BJ (cell line): Measurements from ENCODE around the gene SORCS2. TPM values are rescaled to one million over a fixed set of nuclear protein-coding genes. Genes with fewer than 3 reads are reported as not detected.

ENCODE experiments used
- CTCF ChIA-PET: fragments of 350-600 bp; formaldehyde crosslinking; extraction: SDS; loops from one replicate; lab custom pipeline; 2021; ENCODE audit warnings: antibody characterized with exemption, inconsistent platforms; lab: Yijun Ruan, JAX
- POLR2A ChIA-PET: fragments of 300-600 bp; sonication (Branson Sonifier 250); formaldehyde crosslinking; extraction: SDS; loops from one replicate; lab custom pipeline; 2021; ENCODE audit warnings: antibody characterized with exemption; lab: Charles Lee
- DNase-seq: peaks from one replicate; pipeline ENCODE4 v3.0.0-alpha.2; 2011; ENCODE audit warnings: low read depth
- H3K27me3 ChIP-seq: 2 replicates; pipeline ENCODE4 v1.6.0; 2011; ENCODE audit warnings: low read length; ENCODE audit not compliant: control insufficient read depth, insufficient read depth
- H3K36me3 ChIP-seq: 2 replicates; pipeline ENCODE4 v1.5.1; 2011; ENCODE audit warnings: low read length; ENCODE audit not compliant: control insufficient read depth, insufficient read depth
- H3K4me3 ChIP-seq: 2 replicates; pipeline ENCODE4 v1.5.1; 2011; ENCODE audit warnings: low read depth, mild to moderate bottlenecking, control low read depth, low read length
- CTCF ChIP-seq: IDR thresholded peaks from 2 replicates; pipeline ENCODE4 v1.5.1; 2011; ENCODE audit warnings: low read depth, mild to moderate bottlenecking, control low read depth, inconsistent platforms, low read length, moderate library complexity; ENCODE audit not compliant: insufficient read depth
- polyA plus RNA-seq: library from polyadenylated mRNA; depleted of rRNA; stranded (reverse); fragments of >200 nt; gene quantifications from 2 replicates; pipeline ENCODE4 v1.2.3, GENCODE V29; 2011

Gene SORCS2
- polyA plus RNA-seq, 1 experiment: 0.63 TPM

DNA sequence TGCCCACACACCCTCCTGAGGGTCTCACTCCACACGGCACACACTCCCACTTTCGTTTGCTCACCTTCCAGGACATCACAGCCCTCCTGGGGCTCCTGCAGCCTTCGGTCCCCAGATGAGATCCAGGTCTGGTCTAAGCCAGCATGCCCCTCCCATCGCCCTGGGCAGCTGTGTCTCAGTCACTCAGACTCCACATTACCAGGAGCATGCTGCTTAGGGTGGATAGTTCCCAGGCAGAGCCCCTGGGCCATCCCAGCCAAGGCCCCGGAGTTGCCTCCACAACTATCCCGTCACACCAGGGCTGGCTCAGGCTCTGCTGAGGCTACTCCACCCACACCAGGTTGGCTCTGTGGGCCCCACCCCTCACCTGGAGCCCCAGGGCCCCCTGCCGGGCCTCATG is 292.8 kb downstream of the SORCS2 start:
- Histone ChIP-seq H3K4me3 (no peak overlapping the region), H3K36me3 (no peaks in the 10 kb centered on the region), H3K27me3 (peaks cover 9% of the 10 kb centered on the region)
- ChIA-PET CTCF (interaction anchor here (1.1 kb wide), 1 partner anchor 28 kb away, joined by 3 read pairs; no protein-coding TSS in a partner anchor), POLR2A (no interaction called here)
- no peak for TF ChIP-seq CTCF
- no peak for DNase-seq

DNA sequence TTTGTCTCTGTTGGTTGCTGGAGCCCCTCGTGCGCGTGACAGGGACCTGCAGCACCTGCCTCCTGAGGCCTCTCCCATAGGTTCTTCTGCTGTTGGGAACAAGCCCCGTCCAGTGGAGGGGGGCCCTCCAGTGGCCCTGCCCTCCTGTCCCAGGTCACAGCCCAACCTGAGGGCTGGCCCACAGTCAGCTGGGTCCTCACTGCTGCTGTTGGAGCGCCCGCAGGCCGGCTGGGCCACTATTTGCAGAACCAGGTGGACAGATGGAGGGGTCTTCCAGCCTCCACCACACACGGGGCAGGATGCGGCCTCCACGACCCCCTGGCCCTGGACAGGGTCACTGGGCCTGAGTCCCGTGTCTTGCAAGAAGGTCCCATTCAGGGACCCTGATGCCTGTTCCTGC is 293.8 kb downstream of the SORCS2 start:
- TF ChIP-seq CTCF: no peak
- ChIA-PET POLR2A (no interaction called here), CTCF (no interaction called here)
- no peak for DNase-seq
- Histone ChIP-seq H3K27me3 (peaks cover 12% of the 10 kb centered on the region), H3K36me3 (no peaks in the 10 kb centered on the region), H3K4me3 (no peak overlapping the region)

- no peaks in the 10 kb centered on the region for H3K36me3 ChIP-seq
- peaks cover 14% of the 10 kb centered on the region for H3K27me3 ChIP-seq
- no peak for TF ChIP-seq CTCF
- POLR2A ChIA-PET: no interaction called here
- CTCF ChIA-PET: interaction anchor here (0.8 kb wide), 1 partner anchor 9 kb away, joined by 3 read pairs; no protein-coding TSS in a partner anchor
- H3K4me3 ChIP-seq: no peak overlapping the region
- DNase-seq: no peak
Observed at GRCh38 chr4:7487502-7487901, 295.2 kb downstream of the SORCS2 start.

DNA sequence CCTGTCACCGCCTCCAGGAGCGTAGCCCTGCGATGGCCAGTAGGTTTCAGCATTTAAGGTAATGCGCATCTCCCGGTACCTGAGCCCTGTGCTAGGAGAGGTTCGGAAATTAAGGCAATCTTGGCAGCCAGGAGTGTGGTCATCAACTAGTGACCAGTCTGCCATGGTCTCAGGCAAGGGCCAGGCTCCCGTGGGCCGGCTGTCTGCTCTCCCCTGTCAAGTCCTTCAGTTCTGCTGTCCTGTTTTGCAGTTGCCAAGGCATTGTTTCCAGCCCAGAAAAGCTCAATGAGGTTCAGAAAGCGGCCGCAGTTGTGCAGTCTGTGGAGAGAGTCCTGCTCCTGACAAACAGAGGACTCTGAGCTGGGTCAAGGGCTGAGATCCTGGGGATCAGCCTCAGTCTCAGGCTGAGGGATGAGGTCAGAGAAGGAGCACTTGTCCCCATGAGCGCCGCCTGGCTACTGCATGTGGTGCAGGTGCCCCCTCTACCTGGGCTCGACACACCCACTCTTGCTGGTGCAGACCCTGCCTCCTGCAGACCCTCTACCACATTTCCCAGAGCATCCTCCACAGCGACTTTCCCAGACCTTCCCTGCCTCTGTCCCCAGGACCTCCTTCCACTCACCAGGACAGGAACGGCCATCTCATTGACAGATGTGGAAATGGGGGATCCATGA is 295.8 kb downstream of the SORCS2 start:
- H3K27me3 ChIP-seq: peaks cover 14% of the 10 kb centered on the region
- no peak for TF ChIP-seq CTCF
- no peaks in the 10 kb centered on the region for H3K36me3 ChIP-seq
- ChIA-PET POLR2A (no interaction called here), CTCF (interaction anchor here (0.8 kb wide), 1 partner anchor 9 kb away, joined by 3 read pairs; no protein-coding TSS in a partner anchor)
- no peak for DNase-seq
- no peak overlapping the region for H3K4me3 ChIP-seq

DNA sequence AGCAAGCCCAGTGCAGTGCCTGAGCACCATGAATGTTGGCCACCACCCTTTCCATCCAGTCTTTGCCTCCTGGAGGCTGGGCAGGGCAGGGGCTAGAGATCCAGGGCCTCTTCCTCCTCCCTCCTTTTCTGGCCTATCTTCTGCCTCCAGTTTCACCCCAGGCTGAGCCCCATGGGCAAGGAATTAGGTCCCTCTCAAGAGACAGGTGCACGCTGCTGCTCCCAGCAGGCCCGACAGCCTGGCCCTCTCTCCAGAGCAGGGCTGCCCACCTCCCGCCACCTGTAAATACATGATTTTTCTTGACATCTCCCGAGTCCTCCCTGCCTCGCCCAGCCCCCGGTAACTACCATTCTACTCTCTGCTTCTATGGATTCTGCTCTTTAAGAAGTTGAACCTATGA is 299.6 kb downstream of the SORCS2 start:
- POLR2A ChIA-PET: no interaction called here
- no peak for TF ChIP-seq CTCF
- DNase-seq: no peak
- H3K4me3 ChIP-seq: no peak overlapping the region
- CTCF ChIA-PET: no interaction called here
- peaks cover 11% of the 10 kb centered on the region; the same call in 1 of the 2 replicates for H3K27me3 ChIP-seq
- H3K36me3 ChIP-seq: no peaks in the 10 kb centered on the region
